ENCODE data around the gene C2CD3.

- no peak for TF ChIP-seq CTCF (IDR thresholded peaks at IDR 0.05)
- no peak for TF ChIP-seq POLR2A (IDR thresholded peaks at IDR 0.05)
- no peak for TF ChIP-seq POLR2AphosphoS5 (IDR thresholded peaks at IDR 0.05)
These were observed 164.9 kb downstream of the C2CD3 start for GRCh38 chr11:74005721-74006517.

All from upper lobe of left lung (tissue), 4 donors.